SK-N-SH treated with all-trans-retinoic acid at 6 μM for 48 hours (cell line): ENCODE data around the gene UQCRFS1.

Source experiments
- ATAC-seq: fragments of 200-7000 bp; cut with Tn5 transposase; 3 replicates; pipeline ENCODE4 v1.9.1; 2020; ENCODE audit warnings: mild to moderate bottlenecking, moderate library complexity
- BACH2 ChIP-seq: fragments of 250-450 bp; sonication (Bioruptor Pico); IDR thresholded peaks from 2 replicates; pipeline ENCODE4 v1.9.0; 2021; ENCODE audit warnings: mild to moderate bottlenecking, borderline replicate concordance
- CREB5 ChIP-seq: fragments of 250-450 bp; sonication (Bioruptor Pico); IDR thresholded peaks from 2 replicates; pipeline ENCODE4 v1.5.1; 2020; ENCODE audit warnings: low read depth, mild to moderate bottlenecking, moderate library complexity
- CSDC2 ChIP-seq: fragments of 250-450 bp; sonication (Bioruptor Pico); IDR thresholded peaks from 2 replicates; pipeline ENCODE4 v1.5.0; 2020; ENCODE audit warnings: mild to moderate bottlenecking, moderate library complexity
- ESRRG ChIP-seq: fragments of 250-450 bp; sonication (Bioruptor Pico); IDR thresholded peaks from 2 replicates; pipeline ENCODE4 v1.6.1; 2021; ENCODE audit warnings: mild to moderate bottlenecking
- ISL1 ChIP-seq: fragments of 250-450 bp; sonication (Bioruptor Pico); IDR thresholded peaks from 2 replicates; pipeline ENCODE4 v2.1.2; 2022; ENCODE audit warnings: mild to moderate bottlenecking, moderate library complexity
- OSR1 ChIP-seq: fragments of 250-450 bp; sonication (Bioruptor Pico); IDR thresholded peaks from 2 replicates; pipeline ENCODE4 v1.8.0; 2022; ENCODE audit warnings: moderate library complexity, mild to moderate bottlenecking, inconsistent platforms
- PATZ1 ChIP-seq: fragments of 250-450 bp; sonication (Bioruptor Pico); IDR thresholded peaks from 2 replicates; pipeline ENCODE4 v1.8.0; 2020; ENCODE audit warnings: mild to moderate bottlenecking, moderate library complexity, borderline replicate concordance
- POU6F1 ChIP-seq: fragments of 250-450 bp; sonication (Bioruptor Pico); IDR thresholded peaks from 2 replicates; pipeline ENCODE4 v1.8.0; 2021; ENCODE audit warnings: low read depth, mild to moderate bottlenecking, moderate library complexity, borderline replicate concordance
- RARB ChIP-seq: fragments of 250-450 bp; sonication (Bioruptor Pico); IDR thresholded peaks from 2 replicates; pipeline ENCODE4 v1.8.0; 2021; ENCODE audit warnings: mild to moderate bottlenecking, moderate library complexity
- SNAI2 ChIP-seq: fragments of 250-450 bp; sonication (Bioruptor Pico); IDR thresholded peaks from 2 replicates; pipeline ENCODE4 v1.5.0; 2020; ENCODE audit warnings: mild to moderate bottlenecking, moderate library complexity
- TCF4 ChIP-seq: fragments of 250-450 bp; sonication (Bioruptor Pico); IDR thresholded peaks from 2 replicates; pipeline ENCODE4 v1.8.0; 2021; ENCODE audit warnings: mild to moderate bottlenecking, moderate library complexity, borderline replicate concordance
- TOX ChIP-seq: fragments of 250-450 bp; sonication (Bioruptor Pico); IDR thresholded peaks from 2 replicates; pipeline ENCODE4 v1.8.0; 2021; ENCODE audit warnings: mild to moderate bottlenecking, moderate library complexity, borderline replicate concordance
- ZC3H10 ChIP-seq: fragments of 250-450 bp; sonication (Bioruptor Pico); IDR thresholded peaks from 2 replicates; pipeline ENCODE4 v1.5.1; 2021; ENCODE audit warnings: mild to moderate bottlenecking, moderate library complexity
- ZNF565 ChIP-seq: fragments of 450-650 bp; formaldehyde crosslinking; conservative IDR thresholded peaks from 2 replicates; pipeline ENCODE4 v1.5.0; 2020; ENCODE audit warnings: low read depth, mild to moderate bottlenecking, moderate library complexity
- ZNF70 ChIP-seq: fragments of 450-650 bp; formaldehyde crosslinking; IDR thresholded peaks from 2 replicates; pipeline ENCODE4 v1.5.0; 2020; ENCODE audit warnings: mild to moderate bottlenecking, moderate library complexity
- ZNF8 ChIP-seq: fragments of 450-650 bp; formaldehyde crosslinking; IDR thresholded peaks from 2 replicates; pipeline ENCODE4 v1.5.0; 2020; ENCODE audit warnings: mild to moderate bottlenecking, moderate library complexity
- TF ChIP-seq, protein P1 (sequence below): fragments of 250-450 bp; sonication (Bioruptor Pico); IDR thresholded peaks from 2 replicates; pipeline ENCODE4 v1.5.1; 2021; ENCODE audit warnings: mild to moderate bottlenecking, moderate library complexity

UQCRFS1 gene

GRCh38 chr19:29191005-29191404, 21.9 kb downstream of the UQCRFS1 start:
- ATAC-seq: no peak
- TF ChIP-seq TCF4 (CRISPR knock-in tag): no peak

- no peak for TF ChIP-seq ZNF70
Observed at GRCh38 chr19:29189033-29189360, 24.0 kb downstream of the UQCRFS1 start.

DNA sequence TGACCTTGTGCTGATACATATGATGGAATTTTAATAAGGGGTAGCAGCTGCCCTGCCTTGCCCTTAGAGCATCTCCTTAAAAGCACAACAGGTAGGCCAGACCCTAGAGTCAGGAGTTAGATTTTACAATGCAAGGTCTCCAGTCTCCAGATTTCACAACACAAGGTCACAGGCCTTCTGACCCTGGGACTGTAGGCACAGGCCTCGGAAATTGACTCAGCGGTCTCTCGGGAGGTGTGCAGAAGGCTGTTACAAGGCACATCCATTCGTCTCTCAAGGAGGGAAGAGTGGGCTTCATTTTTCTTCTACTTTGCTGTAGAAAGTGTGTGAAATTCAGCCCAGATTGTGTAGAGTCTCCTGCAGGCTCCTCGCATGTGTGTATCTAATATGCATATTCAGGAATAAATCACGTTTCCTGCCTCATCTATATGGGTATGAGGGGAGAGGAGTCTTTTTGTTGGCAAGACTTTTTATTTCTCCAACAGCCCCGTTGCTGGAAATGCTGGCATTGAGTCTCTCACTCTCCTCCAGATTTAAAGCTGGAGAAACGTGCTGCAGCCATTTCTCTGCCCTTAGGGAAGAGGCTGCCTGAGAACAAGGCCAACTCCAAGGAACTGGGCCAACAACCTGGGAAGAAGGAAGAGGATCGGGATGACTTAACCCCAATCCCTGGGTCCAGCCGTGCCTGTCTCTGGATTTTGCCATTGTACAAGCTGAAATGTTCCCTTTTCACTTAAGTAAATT, 24.5 kb downstream of the UQCRFS1 start:
- no peak for ATAC-seq
- TF ChIP-seq ZNF70: no peak
- no peak for TF ChIP-seq ZC3H10 (CRISPR knock-in tag)
- TF ChIP-seq CREB5: no peak
- no peak for TF ChIP-seq TOX (CRISPR knock-in tag)
- no peak for TF ChIP-seq SNAI2 (CRISPR knock-in tag)
- no peak for TF ChIP-seq OSR1 (CRISPR knock-in tag)
- TF ChIP-seq ISL1: no peak
- no peak for TF ChIP-seq CSDC2 (CRISPR knock-in tag)
- TF ChIP-seq PATZ1: no peak
- TF ChIP-seq ZNF8 (CRISPR knock-in tag): no peak
- no peak for TF ChIP-seq RARB (CRISPR knock-in tag)

More at GRCh38 chr19:29189033-29189360, 24.0 kb downstream of the UQCRFS1 start:
- ATAC-seq: no peak

GRCh38 chr19:29187676-29188075, 25.3 kb downstream of the UQCRFS1 start:
- no peak for ATAC-seq
- no peak for TF ChIP-seq SNAI2 (CRISPR knock-in tag)
- TF ChIP-seq CSDC2 (CRISPR knock-in tag): no peak
- TF ChIP-seq, protein P1, sequence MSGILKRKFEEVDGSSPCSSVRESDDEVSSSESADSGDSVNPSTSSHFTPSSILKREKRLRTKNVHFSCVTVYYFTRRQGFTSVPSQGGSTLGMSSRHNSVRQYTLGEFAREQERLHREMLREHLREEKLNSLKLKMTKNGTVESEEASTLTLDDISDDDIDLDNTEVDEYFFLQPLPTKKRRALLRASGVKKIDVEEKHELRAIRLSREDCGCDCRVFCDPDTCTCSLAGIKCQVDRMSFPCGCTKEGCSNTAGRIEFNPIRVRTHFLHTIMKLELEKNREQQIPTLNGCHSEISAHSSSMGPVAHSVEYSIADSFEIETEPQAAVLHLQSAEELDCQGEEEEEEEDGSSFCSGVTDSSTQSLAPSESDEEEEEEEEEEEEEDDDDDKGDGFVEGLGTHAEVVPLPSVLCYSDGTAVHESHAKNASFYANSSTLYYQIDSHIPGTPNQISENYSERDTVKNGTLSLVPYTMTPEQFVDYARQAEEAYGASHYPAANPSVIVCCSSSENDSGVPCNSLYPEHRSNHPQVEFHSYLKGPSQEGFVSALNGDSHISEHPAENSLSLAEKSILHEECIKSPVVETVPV: no peak
- TF ChIP-seq TCF4 (CRISPR knock-in tag): no peak
- no peak for TF ChIP-seq ZNF70
- TF ChIP-seq CREB5: no peak
- TF ChIP-seq, all 23 proteins: peak for 0

DNA sequence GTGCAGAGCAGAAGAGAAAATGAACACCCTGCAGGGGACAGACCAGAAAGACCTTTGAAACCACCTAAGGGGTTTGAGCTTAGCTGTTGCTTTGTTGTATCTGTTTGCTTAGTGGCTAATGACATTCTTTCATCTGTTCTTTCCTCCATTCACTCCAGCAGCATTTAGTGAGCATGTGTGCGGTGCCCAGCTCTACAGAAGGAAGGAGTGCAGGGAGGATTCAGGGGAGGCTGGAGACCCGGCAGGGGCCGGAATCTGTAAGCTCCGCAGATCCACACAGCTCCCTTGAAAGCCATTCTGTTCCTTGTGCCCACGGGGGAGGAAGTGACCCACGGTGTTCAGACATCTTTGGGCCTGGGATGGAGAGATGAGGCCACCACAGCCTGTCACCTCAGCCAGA, 27.5 kb downstream of the UQCRFS1 start:
- no peak for ATAC-seq
- no peak for TF ChIP-seq CREB5

GRCh38 chr19:29176981-29177754, 35.8 kb downstream of the UQCRFS1 start:
- ATAC-seq: no peak
- no peak for TF ChIP-seq CSDC2 (CRISPR knock-in tag)
- TF ChIP-seq POU6F1: no peak
- no peak for TF ChIP-seq RARB (CRISPR knock-in tag)
- no peak for TF ChIP-seq TCF4 (CRISPR knock-in tag)
- no peak for TF ChIP-seq BACH2 (CRISPR knock-in tag)
- TF ChIP-seq ESRRG (CRISPR knock-in tag): no peak
- no peak for TF ChIP-seq ZNF70
- no peak for TF ChIP-seq ZNF8 (CRISPR knock-in tag)
- TF ChIP-seq CREB5: no peak
- no peak for TF ChIP-seq ZNF565 (CRISPR knock-in tag)
- TF ChIP-seq ISL1: no peak
- TF ChIP-seq ZC3H10 (CRISPR knock-in tag): no peak
- no peak for TF ChIP-seq SNAI2 (CRISPR knock-in tag)
- TF ChIP-seq PATZ1: no peak
